ENCODE measurements around the gene TENM4.
"Not testable (repeated sequence)": the region's sequence is repeated elsewhere in the genome, so short reads cannot be mapped to it uniquely, and the experiment has no call there.

TENM4 gene

DNA sequence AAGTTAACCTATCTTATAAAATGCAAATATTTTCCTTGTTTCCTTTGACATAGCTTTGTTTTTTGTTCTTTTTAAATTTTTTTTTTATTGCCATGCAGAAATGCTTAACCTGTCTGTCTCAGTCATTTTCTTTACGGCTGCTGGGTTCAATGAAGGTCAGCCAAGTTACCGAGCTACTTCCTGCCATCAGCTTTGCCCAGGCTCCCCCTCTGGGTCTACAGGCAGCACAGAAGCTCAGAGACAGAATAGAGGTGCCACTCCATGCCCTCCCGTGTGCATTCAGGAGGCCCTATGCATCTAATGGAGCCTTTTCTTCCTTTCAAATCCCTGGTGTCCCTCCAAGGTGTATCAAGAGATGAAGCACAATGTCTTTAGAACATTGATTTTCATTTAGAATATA is 455.2 kb downstream of the TENM4 start:
- Histone ChIP-seq H3K36me3 (ENCODE audit: control insufficient read depth in 5 of 5, insufficient read depth in 5 of 5, low read length in 5 of 5) (no peaks in the 10 kb centered on the region), H3K4me3 (ENCODE audit: low read depth in 1 of 5, low read length in 5 of 5) (no peak overlapping the region), H3K27me3 (ENCODE audit: control insufficient read depth in 5 of 5, insufficient read depth in 4 of 5, low read length in 5 of 5) (no peaks in the 10 kb centered on the region), H3K4me1 (ENCODE audit: control insufficient read depth in 5 of 5, insufficient read depth in 5 of 5, low read length in 5 of 5) (no peaks in the 10 kb centered on the region), H3K9me3 (ENCODE audit: control insufficient read depth in 5 of 5, low read length in 5 of 5) (peaks cover 0 to 6% (median 3%) of the 10 kb centered on the region in 5 donors), H3K9ac (ENCODE audit: low read length in 5 of 5) (no peak overlapping the region), H3K27ac (ENCODE audit: low read depth, low read length) (no peak overlapping the region)

DNA sequence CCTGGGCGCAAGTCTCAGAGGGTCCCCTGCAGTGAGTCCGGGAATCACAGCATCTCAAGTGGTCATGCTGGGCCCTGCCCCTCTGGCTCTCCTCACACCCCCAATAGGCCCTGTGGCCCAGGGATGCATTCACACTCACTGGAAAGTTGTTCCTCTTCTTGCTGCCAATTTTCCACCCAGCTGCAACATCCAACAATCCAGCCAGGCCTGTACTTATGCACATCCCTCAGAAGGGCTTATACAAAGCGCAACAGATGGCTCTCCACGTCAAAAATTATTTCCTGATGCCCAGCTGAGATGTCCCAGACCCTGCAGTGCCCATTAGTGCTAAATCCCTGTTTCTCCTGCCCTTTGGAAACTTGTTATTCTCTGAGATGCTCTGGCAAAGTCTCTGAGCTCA is 458.4 kb downstream of the TENM4 start:
- no peaks in the 10 kb centered on the region for H3K36me3 ChIP-seq (ENCODE audit: control insufficient read depth in 5 of 5, insufficient read depth in 5 of 5, low read length in 5 of 5)
- H3K9ac ChIP-seq (ENCODE audit: low read length in 5 of 5), result no peak overlapping the region
- no peaks in the 10 kb centered on the region for H3K4me1 ChIP-seq (ENCODE audit: control insufficient read depth in 5 of 5, insufficient read depth in 5 of 5, low read length in 5 of 5)
- no peak overlapping the region for H3K27ac ChIP-seq (ENCODE audit: low read depth, low read length)
- H3K9me3 ChIP-seq (ENCODE audit: control insufficient read depth in 5 of 5, low read length in 5 of 5), result no peaks in the 10 kb centered on the region
- H3K27me3 ChIP-seq (ENCODE audit: control insufficient read depth in 5 of 5, insufficient read depth in 4 of 5, low read length in 5 of 5), result no peaks in the 10 kb centered on the region
- no peak overlapping the region for H3K4me3 ChIP-seq (ENCODE audit: low read depth in 1 of 5, low read length in 5 of 5)

DNA sequence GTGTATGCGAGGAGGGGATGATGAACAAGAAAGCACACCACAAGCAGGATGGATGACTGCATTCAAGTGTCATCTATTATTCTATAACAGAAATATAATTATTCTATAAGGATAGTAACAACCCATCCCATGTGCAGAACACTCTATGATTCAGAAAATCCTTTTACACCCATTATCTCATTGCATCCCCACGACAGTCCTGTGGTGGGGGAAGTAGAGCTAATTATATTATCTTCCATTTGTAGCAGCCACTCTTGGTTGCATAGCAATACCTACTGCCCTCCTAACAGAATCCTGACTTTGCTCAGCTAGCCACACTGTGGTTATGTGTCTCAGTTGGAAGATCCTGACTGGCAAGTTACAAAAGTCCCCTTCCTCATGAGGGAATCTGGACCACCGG is 459.7 kb downstream of the TENM4 start:
- no peaks in the 10 kb centered on the region for H3K36me3 ChIP-seq (ENCODE audit: control insufficient read depth in 5 of 5, insufficient read depth in 5 of 5, low read length in 5 of 5)
- H3K4me1 ChIP-seq (ENCODE audit: control insufficient read depth in 5 of 5, insufficient read depth in 5 of 5, low read length in 5 of 5), result no peaks in the 10 kb centered on the region
- H3K27me3 ChIP-seq (ENCODE audit: control insufficient read depth in 5 of 5, insufficient read depth in 4 of 5, low read length in 5 of 5), result no peaks in the 10 kb centered on the region
- H3K9ac ChIP-seq (ENCODE audit: low read length in 5 of 5), result no peak overlapping the region
- H3K27ac ChIP-seq (ENCODE audit: low read depth, low read length), result no peak overlapping the region
- H3K9me3 ChIP-seq (ENCODE audit: control insufficient read depth in 5 of 5, low read length in 5 of 5), result no peaks in the 10 kb centered on the region
- H3K4me3 ChIP-seq (ENCODE audit: low read depth in 1 of 5, low read length in 5 of 5), result no peak overlapping the region

DNA sequence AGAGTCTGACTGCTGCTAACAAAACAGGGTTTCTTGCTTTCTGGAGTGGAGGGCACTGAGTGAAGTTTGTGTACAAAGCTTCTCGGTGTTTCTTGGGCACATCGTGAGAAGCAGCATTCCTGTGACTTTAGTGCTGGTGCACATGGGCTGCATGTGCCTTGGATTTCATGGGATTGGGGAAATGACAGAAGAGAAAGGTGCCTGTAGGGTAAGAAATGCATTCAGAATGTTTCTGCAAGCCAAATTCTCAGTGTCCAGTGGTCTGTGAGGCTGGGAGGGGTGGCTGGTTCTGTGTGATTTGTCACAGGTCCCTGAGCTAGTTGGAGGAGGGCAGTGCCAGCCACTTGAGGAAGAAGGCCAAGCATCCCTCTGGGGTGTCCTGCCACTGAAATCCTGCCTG is 462.0 kb downstream of the TENM4 start:
- Histone ChIP-seq H3K27ac (ENCODE audit: low read depth, low read length) (no peak overlapping the region), H3K27me3 (ENCODE audit: control insufficient read depth in 5 of 5, insufficient read depth in 4 of 5, low read length in 5 of 5) (no peaks in the 10 kb centered on the region), H3K9me3 (ENCODE audit: control insufficient read depth in 5 of 5, low read length in 5 of 5) (no peaks in the 10 kb centered on the region), H3K4me1 (ENCODE audit: control insufficient read depth in 5 of 5, insufficient read depth in 5 of 5, low read length in 5 of 5) (no peaks in the 10 kb centered on the region), H3K9ac (ENCODE audit: low read length in 5 of 5) (no peak overlapping the region), H3K36me3 (ENCODE audit: control insufficient read depth in 5 of 5, insufficient read depth in 5 of 5, low read length in 5 of 5) (no peaks in the 10 kb centered on the region), H3K4me3 (ENCODE audit: low read depth in 1 of 5, low read length in 5 of 5) (no peak overlapping the region)

DNA sequence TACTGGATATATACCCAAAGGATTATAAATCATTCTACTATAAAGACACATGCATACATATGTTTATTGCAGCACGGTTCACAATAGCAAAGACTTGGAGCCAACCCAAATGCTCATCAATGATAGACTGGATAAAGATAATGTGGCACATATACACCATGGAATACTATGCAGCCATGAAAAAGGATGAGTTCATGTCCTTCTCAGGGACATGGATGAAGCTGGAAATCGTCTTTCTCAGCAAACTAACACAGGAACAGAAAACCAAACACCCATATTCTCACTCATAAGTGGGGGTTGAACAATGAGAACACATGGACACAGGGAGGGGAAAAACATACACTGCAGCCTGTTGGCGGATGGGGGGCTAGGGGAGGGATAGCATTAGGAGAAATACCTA is 463.0 kb downstream of the TENM4 start:
- not testable (repeated sequence) for H3K36me3 ChIP-seq (ENCODE audit: control insufficient read depth in 5 of 5, insufficient read depth in 5 of 5, low read length in 5 of 5); H3K9ac ChIP-seq (ENCODE audit: low read length in 5 of 5); H3K4me3 ChIP-seq (ENCODE audit: low read depth in 1 of 5, low read length in 5 of 5); H3K27ac ChIP-seq (ENCODE audit: low read depth, low read length); H3K4me1 ChIP-seq (ENCODE audit: control insufficient read depth in 5 of 5, insufficient read depth in 5 of 5, low read length in 5 of 5); H3K27me3 ChIP-seq (ENCODE audit: control insufficient read depth in 5 of 5, insufficient read depth in 4 of 5, low read length in 5 of 5); H3K9me3 ChIP-seq (ENCODE audit: control insufficient read depth in 5 of 5, low read length in 5 of 5)

DNA sequence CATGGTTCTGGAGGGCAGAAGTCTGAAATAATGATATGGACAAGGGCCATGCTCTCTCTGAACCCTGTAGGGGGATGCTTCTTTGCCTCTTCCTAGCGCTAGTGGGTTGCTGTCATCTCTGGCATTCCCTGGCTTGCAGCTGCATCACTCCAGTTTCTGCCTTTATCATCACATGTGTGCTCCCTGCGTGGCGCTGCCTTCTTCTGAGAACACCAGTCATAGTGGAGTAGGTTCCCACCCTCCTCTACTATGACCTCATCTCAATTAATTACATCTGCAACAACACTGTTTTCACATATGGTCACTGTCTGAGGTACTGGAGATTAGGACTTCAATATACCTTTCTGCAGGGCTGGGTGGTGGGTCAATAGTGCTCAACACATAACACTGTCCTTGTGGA is 463.8 kb downstream of the TENM4 start:
- Histone ChIP-seq H3K9ac (ENCODE audit: low read length in 5 of 5) (no peak overlapping the region), H3K36me3 (ENCODE audit: control insufficient read depth in 5 of 5, insufficient read depth in 5 of 5, low read length in 5 of 5) (no peaks in the 10 kb centered on the region), H3K4me1 (ENCODE audit: control insufficient read depth in 5 of 5, insufficient read depth in 5 of 5, low read length in 5 of 5) (no peaks in the 10 kb centered on the region), H3K27ac (ENCODE audit: low read depth, low read length) (no peak overlapping the region), H3K27me3 (ENCODE audit: control insufficient read depth in 5 of 5, insufficient read depth in 4 of 5, low read length in 5 of 5) (no peaks in the 10 kb centered on the region), H3K4me3 (ENCODE audit: low read depth in 1 of 5, low read length in 5 of 5) (no peak overlapping the region), H3K9me3 (ENCODE audit: control insufficient read depth in 5 of 5, low read length in 5 of 5) (no peaks in the 10 kb centered on the region)

DNA sequence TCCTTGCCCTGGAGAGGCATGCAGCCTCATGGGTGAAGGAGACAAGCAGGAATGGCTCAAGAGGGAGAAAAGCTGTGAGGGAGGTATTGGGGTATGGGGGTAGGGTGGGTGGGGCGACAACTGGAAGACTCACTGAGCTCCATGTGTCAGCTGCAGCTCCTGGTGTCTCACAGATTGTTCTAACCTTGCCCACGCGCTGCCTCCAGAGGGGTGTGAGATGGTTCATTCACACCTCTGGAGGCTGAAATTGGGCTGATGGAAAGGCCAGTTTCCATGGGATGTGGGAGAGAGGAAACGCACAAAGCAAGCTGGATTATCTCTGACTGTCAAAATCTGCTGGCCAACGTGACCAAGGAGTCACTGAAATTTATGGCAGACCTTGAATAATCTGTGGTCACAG is 465.7 kb downstream of the TENM4 start:
- no peak overlapping the region for H3K27ac ChIP-seq (ENCODE audit: low read depth, low read length)
- H3K27me3 ChIP-seq (ENCODE audit: control insufficient read depth in 5 of 5, insufficient read depth in 4 of 5, low read length in 5 of 5), result no peaks in the 10 kb centered on the region
- no peaks in the 10 kb centered on the region for H3K9me3 ChIP-seq (ENCODE audit: control insufficient read depth in 5 of 5, low read length in 5 of 5)
- H3K4me3 ChIP-seq (ENCODE audit: low read depth in 1 of 5, low read length in 5 of 5), result no peak overlapping the region
- H3K36me3 ChIP-seq (ENCODE audit: control insufficient read depth in 5 of 5, insufficient read depth in 5 of 5, low read length in 5 of 5), result no peaks in the 10 kb centered on the region
- H3K4me1 ChIP-seq (ENCODE audit: control insufficient read depth in 5 of 5, insufficient read depth in 5 of 5, low read length in 5 of 5), result no peaks in the 10 kb centered on the region
- H3K9ac ChIP-seq (ENCODE audit: low read length in 5 of 5), result no peak overlapping the region

DNA sequence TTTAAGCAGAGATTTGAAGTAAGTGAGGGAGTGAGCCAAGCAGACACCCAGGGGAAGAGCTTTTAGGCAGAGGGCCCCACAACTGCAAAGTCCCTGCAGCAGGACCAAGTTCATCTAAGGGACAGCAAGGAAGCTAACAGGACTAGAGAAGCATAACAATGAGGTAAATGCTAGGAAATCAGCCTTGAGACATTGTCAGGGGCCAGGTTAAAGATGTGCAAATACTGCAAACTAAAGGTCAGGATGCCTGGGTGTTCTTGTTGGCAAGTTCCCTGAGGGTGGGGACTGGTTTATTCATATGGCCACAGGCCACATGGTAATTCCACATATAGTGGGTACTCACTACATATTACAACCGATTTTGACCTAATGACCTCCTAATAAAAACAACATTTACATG is 467.0 kb downstream of the TENM4 start:
- no peak overlapping the region for H3K4me3 ChIP-seq (ENCODE audit: low read depth in 1 of 5, low read length in 5 of 5)
- H3K9me3 ChIP-seq (ENCODE audit: control insufficient read depth in 5 of 5, low read length in 5 of 5), result no peaks in the 10 kb centered on the region
- H3K9ac ChIP-seq (ENCODE audit: low read length in 5 of 5), result no peak overlapping the region
- H3K27me3 ChIP-seq (ENCODE audit: control insufficient read depth in 5 of 5, insufficient read depth in 4 of 5, low read length in 5 of 5), result no peaks in the 10 kb centered on the region
- no peak overlapping the region for H3K27ac ChIP-seq (ENCODE audit: low read depth, low read length)
- no peaks in the 10 kb centered on the region for H3K4me1 ChIP-seq (ENCODE audit: control insufficient read depth in 5 of 5, insufficient read depth in 5 of 5, low read length in 5 of 5)
- no peaks in the 10 kb centered on the region for H3K36me3 ChIP-seq (ENCODE audit: control insufficient read depth in 5 of 5, insufficient read depth in 5 of 5, low read length in 5 of 5)

DNA sequence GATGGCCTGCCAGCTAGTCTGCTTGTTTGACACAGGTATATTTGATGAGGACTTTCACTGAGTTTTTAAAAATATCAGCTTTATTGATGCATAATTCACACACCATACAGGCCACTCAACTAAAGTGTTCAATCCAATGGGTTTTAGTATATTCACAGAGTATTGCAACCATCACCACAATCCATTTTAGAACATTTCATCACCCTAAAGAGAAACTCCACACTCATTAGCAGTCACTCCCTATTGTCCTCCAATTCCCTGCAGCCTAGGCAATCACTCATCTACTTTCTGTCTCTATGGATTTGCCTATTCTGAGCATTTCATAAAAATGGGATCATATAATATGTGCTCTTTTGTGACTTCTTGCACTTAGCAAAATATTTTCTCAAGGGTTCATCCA is 468.2 kb downstream of the TENM4 start:
- Histone ChIP-seq H3K27ac (ENCODE audit: low read depth, low read length) (no peak overlapping the region), H3K27me3 (ENCODE audit: control insufficient read depth in 5 of 5, insufficient read depth in 4 of 5, low read length in 5 of 5) (no peaks in the 10 kb centered on the region), H3K4me1 (ENCODE audit: control insufficient read depth in 5 of 5, insufficient read depth in 5 of 5, low read length in 5 of 5) (no peaks in the 10 kb centered on the region), H3K9ac (ENCODE audit: low read length in 5 of 5) (no peak overlapping the region), H3K9me3 (ENCODE audit: control insufficient read depth in 5 of 5, low read length in 5 of 5) (no peaks in the 10 kb centered on the region), H3K36me3 (ENCODE audit: control insufficient read depth in 5 of 5, insufficient read depth in 5 of 5, low read length in 5 of 5) (no peaks in the 10 kb centered on the region), H3K4me3 (ENCODE audit: low read depth in 1 of 5, low read length in 5 of 5) (no peak overlapping the region)

DNA sequence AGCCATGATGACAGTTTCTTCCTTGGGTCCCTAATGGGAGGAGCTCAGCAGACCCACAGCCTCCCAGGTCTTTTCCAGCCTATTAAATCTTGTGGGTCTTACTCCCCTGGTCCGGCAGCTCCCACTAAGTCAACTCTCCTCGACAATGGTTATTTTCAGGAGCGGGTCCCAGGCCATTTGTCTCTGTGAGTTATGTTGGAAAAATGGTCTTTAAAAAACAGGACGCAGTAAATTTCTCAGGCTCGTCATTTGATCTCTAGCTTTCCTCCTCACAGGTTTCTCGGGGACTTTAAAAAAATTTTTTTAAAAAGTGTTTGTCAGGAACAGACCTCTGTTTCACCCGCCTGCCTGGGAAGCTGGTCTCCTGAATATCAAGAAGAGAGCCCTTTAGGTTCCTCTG is 468.7 kb downstream of the TENM4 start:
- Histone ChIP-seq H3K27me3 (ENCODE audit: control insufficient read depth in 5 of 5, insufficient read depth in 4 of 5, low read length in 5 of 5) (no peaks in the 10 kb centered on the region), H3K4me3 (ENCODE audit: low read depth in 1 of 5, low read length in 5 of 5) (no peak overlapping the region), H3K9me3 (ENCODE audit: control insufficient read depth in 5 of 5, low read length in 5 of 5) (no peaks in the 10 kb centered on the region), H3K27ac (ENCODE audit: low read depth, low read length) (no peak overlapping the region), H3K4me1 (ENCODE audit: control insufficient read depth in 5 of 5, insufficient read depth in 5 of 5, low read length in 5 of 5) (no peaks in the 10 kb centered on the region), H3K36me3 (ENCODE audit: control insufficient read depth in 5 of 5, insufficient read depth in 5 of 5, low read length in 5 of 5) (no peaks in the 10 kb centered on the region), H3K9ac (ENCODE audit: low read length in 5 of 5) (no peak overlapping the region)

DNA sequence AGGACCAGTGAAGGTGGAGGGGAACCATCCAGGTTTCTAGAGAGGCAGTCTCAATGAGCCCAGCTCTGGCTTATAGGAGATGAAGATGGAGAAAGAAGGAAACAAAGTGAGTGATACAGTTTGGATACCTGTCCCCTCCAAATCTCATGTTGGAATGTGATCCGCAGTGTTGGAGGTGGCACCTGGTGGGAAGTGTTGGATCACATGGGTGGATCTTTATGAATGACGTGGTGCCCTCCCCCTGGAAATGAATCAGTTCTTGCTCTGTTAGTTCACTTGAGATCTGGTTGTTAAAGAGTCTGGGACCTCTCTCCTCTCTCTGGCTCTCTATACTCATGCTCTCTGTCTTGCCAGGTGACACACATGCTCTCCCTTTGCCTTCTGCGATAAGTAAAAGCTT is 473.0 kb downstream of the TENM4 start:
- Histone ChIP-seq H3K27me3 (ENCODE audit: control insufficient read depth in 5 of 5, insufficient read depth in 4 of 5, low read length in 5 of 5) (no peaks in the 10 kb centered on the region), H3K9ac (ENCODE audit: low read length in 5 of 5) (no peak overlapping the region), H3K4me1 (ENCODE audit: control insufficient read depth in 5 of 5, insufficient read depth in 5 of 5, low read length in 5 of 5) (no peaks in the 10 kb centered on the region), H3K27ac (ENCODE audit: low read depth, low read length) (no peak overlapping the region), H3K9me3 (ENCODE audit: control insufficient read depth in 5 of 5, low read length in 5 of 5) (no peaks in the 10 kb centered on the region), H3K36me3 (ENCODE audit: control insufficient read depth in 5 of 5, insufficient read depth in 5 of 5, low read length in 5 of 5) (no peaks in the 10 kb centered on the region), H3K4me3 (ENCODE audit: low read depth in 1 of 5, low read length in 5 of 5) (no peak overlapping the region)

Measured in subcutaneous abdominal adipose tissue (tissue), 5 donors.